WTC11 (cell line): ENCODE data around the gene PCNX4. TPM values are rescaled to one million over a fixed set of nuclear protein-coding genes. Genes with fewer than 3 reads are reported as not detected.

Experiments
- ATAC-seq: fragments of 200-7000 bp; cut with Tn5 transposase; 2 replicates; pipeline ENCODE4 v1.10.0; 2021; ENCODE audit warnings: mild to moderate bottlenecking, moderate library complexity
- CTCF ChIA-PET: fragments of 300-600 bp; sonication (Branson Sonifier 250); formaldehyde crosslinking; loops from one replicate; lab custom pipeline; 2021; ENCODE audit warnings: antibody characterized with exemption; lab: Charles Lee
- POLR2A ChIA-PET: fragments of 350-600 bp; sonication (Branson Sonifier 250); formaldehyde crosslinking; loops from one replicate; lab custom pipeline; 2021; ENCODE audit warnings: antibody characterized with exemption; lab: Charles Lee
- DNase-seq: peaks from one replicate; pipeline ENCODE4 v3.0.0; 2021; ENCODE audit warnings: low spot score
- H3K27ac Mint-ChIP-seq: 2 replicates; pipeline ENCODE4 v1.8.0; 2021; ENCODE audit warnings: mixed read lengths
- H3K27me3 Mint-ChIP-seq: 2 replicates; pipeline ENCODE4 v1.8.0; 2021; ENCODE audit warnings: low read depth, mild to moderate bottlenecking, moderate library complexity, mixed read lengths
- H3K36me3 Mint-ChIP-seq: 2 replicates; pipeline ENCODE4 v1.8.0; 2021; ENCODE audit warnings: mixed read lengths
- H3K4me1 Mint-ChIP-seq: 2 replicates; pipeline ENCODE4 v1.8.0; 2022; ENCODE audit warnings: mixed read lengths
- H3K4me3 Mint-ChIP-seq: 2 replicates; pipeline ENCODE4 v1.8.0; 2021; ENCODE audit warnings: mild to moderate bottlenecking, moderate library complexity, mixed read lengths
- H3K9me3 Mint-ChIP-seq: 2 replicates; pipeline ENCODE4 v1.8.0; 2021; ENCODE audit warnings: mixed read lengths
- CREM ChIP-seq: sonication (generic); formaldehyde crosslinking; IDR thresholded peaks from 2 replicates; pipeline ENCODE4 v1.8.1; 2022; ENCODE audit warnings: mild to moderate bottlenecking, missing genetic modification reagents, moderate library complexity
- FOXJ3 ChIP-seq: sonication (generic); formaldehyde crosslinking; IDR thresholded peaks from 2 replicates; pipeline ENCODE4 v1.9.0; 2021; ENCODE audit warnings: missing genetic modification reagents, mild to moderate bottlenecking, borderline replicate concordance
- OVOL2 ChIP-seq: fragments of 250-450 bp; sonication (Bioruptor Pico); IDR thresholded peaks from 2 replicates; pipeline ENCODE4 v1.9.0; 2021; ENCODE audit warnings: mild to moderate bottlenecking, borderline replicate concordance
- SMAD3 ChIP-seq: sonication (generic); formaldehyde crosslinking; IDR thresholded peaks from 2 replicates; pipeline ENCODE4 v1.8.0; 2022; ENCODE audit warnings: missing genetic modification reagents, mild to moderate bottlenecking, borderline replicate concordance
- SOX15 ChIP-seq: fragments of 250-450 bp; sonication (Bioruptor Pico); IDR thresholded peaks from 2 replicates; pipeline ENCODE4 v1.9.0; 2021; ENCODE audit warnings: mild to moderate bottlenecking
- ZNF232 ChIP-seq: sonication (generic); formaldehyde crosslinking; IDR thresholded peaks from 2 replicates; pipeline ENCODE4 v1.8.0; 2022; ENCODE audit warnings: mild to moderate bottlenecking, missing genetic modification reagents
- ZNF263 ChIP-seq: sonication (generic); formaldehyde crosslinking; IDR thresholded peaks from 2 replicates; pipeline ENCODE4 v1.8.1; 2022; ENCODE audit warnings: low read depth, mild to moderate bottlenecking, moderate library complexity, missing genetic modification reagents
- ZNF423 ChIP-seq: fragments of 250-450 bp; sonication (Bioruptor Pico); IDR thresholded peaks from 2 replicates; pipeline ENCODE4 v2.1.2; 2022; ENCODE audit warnings: mild to moderate bottlenecking, moderate library complexity
- total RNA-seq: library from RNA; stranded (reverse); gene quantifications from 3 replicates; pipeline ENCODE4 v1.2.3, GENCODE V29; 2021
- TF ChIP-seq, protein P1 (sequence below): sonication (generic); formaldehyde crosslinking; IDR thresholded peaks from 2 replicates; pipeline ENCODE4 v1.8.1; 2022; ENCODE audit warnings: low read depth, mild to moderate bottlenecking, moderate library complexity, missing genetic modification reagents, borderline replicate concordance
- TF ChIP-seq, protein P2 (sequence below): sonication (generic); formaldehyde crosslinking; IDR thresholded peaks from 2 replicates; pipeline ENCODE4 v1.8.0; 2023; ENCODE audit warnings: missing genetic modification reagents, mild to moderate bottlenecking, borderline replicate concordance
- TF ChIP-seq, protein P3 (sequence below): fragments of 250-450 bp; sonication (Bioruptor Pico); IDR thresholded peaks from 2 replicates; pipeline ENCODE4 v2.1.2; 2022; ENCODE audit warnings: mild to moderate bottlenecking, moderate library complexity
- TF ChIP-seq, protein P4 (sequence below): sonication (generic); formaldehyde crosslinking; IDR thresholded peaks from 2 replicates; pipeline ENCODE4 v1.8.0; 2022; ENCODE audit warnings: mild to moderate bottlenecking, missing genetic modification reagents
- TF ChIP-seq, protein P5 (sequence below): sonication (generic); formaldehyde crosslinking; IDR thresholded peaks from 2 replicates; pipeline ENCODE4 v1.8.0; 2022; ENCODE audit warnings: mild to moderate bottlenecking, missing genetic modification reagents
- TF ChIP-seq, protein P6 (sequence below): fragments of 250-450 bp; sonication (Bioruptor Pico); IDR thresholded peaks from 2 replicates; pipeline ENCODE4 v1.9.0; 2021; ENCODE audit warnings: mild to moderate bottlenecking
- TF ChIP-seq, protein P7 (sequence below): sonication (generic); formaldehyde crosslinking; IDR thresholded peaks from 2 replicates; pipeline ENCODE4 v1.8.1; 2023; ENCODE audit warnings: mild to moderate bottlenecking, missing genetic modification reagents, moderate library complexity

Gene PCNX4
- total RNA-seq, 1 experiment from 2014 or later: 31.7 TPM

DNA sequence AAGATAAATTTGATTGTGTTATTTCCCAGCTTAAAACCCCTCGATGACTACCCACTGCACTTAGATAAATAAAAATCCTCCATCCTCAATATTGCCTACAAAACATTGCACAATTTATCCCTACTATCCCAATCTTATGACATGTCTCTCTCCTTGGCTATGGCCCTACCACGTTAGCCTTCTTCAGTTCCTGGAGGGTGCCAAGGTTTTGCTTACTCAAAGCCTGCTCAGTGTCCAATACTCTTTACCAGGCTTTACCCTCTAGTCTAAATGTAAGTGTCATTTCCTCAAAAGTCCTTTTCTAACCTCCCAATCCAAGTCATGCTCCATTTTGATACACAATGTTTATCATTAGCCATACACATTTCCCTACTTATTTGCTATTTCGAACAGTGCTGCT, 122.3 kb downstream of the PCNX4 start:
- no peak for DNase-seq
- H3K36me3 Mint-ChIP-seq: no peaks in the 10 kb centered on the region
- ChIA-PET CTCF (no interaction called here), POLR2A (no interaction called here)
- H3K9me3 Mint-ChIP-seq: no peaks in the 10 kb centered on the region
- peaks cover 11% of the 10 kb centered on the region for H3K4me1 Mint-ChIP-seq
- H3K4me3 Mint-ChIP-seq: no peak overlapping the region
- no peak overlapping the region for H3K27ac Mint-ChIP-seq
- TF ChIP-seq, protein P1, sequence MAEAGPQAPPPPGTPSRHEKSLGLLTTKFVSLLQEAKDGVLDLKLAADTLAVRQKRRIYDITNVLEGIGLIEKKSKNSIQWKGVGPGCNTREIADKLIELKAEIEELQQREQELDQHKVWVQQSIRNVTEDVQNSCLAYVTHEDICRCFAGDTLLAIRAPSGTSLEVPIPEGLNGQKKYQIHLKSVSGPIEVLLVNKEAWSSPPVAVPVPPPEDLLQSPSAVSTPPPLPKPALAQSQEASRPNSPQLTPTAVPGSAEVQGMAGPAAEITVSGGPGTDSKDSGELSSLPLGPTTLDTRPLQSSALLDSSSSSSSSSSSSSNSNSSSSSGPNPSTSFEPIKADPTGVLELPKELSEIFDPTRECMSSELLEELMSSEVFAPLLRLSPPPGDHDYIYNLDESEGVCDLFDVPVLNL (CRISPR knock-in tag): no peak
- TF ChIP-seq OVOL2 (CRISPR knock-in tag) (no peak), SMAD3 (CRISPR knock-in tag) (no peak), CREM (CRISPR knock-in tag) (no peak), FOXJ3 (no peak), ZNF232 (CRISPR knock-in tag) (no peak), ZNF423 (CRISPR knock-in tag) (no peak), ZNF263 (no peak), SOX15 (CRISPR knock-in tag) (no peak)
- TF ChIP-seq, protein P2, sequence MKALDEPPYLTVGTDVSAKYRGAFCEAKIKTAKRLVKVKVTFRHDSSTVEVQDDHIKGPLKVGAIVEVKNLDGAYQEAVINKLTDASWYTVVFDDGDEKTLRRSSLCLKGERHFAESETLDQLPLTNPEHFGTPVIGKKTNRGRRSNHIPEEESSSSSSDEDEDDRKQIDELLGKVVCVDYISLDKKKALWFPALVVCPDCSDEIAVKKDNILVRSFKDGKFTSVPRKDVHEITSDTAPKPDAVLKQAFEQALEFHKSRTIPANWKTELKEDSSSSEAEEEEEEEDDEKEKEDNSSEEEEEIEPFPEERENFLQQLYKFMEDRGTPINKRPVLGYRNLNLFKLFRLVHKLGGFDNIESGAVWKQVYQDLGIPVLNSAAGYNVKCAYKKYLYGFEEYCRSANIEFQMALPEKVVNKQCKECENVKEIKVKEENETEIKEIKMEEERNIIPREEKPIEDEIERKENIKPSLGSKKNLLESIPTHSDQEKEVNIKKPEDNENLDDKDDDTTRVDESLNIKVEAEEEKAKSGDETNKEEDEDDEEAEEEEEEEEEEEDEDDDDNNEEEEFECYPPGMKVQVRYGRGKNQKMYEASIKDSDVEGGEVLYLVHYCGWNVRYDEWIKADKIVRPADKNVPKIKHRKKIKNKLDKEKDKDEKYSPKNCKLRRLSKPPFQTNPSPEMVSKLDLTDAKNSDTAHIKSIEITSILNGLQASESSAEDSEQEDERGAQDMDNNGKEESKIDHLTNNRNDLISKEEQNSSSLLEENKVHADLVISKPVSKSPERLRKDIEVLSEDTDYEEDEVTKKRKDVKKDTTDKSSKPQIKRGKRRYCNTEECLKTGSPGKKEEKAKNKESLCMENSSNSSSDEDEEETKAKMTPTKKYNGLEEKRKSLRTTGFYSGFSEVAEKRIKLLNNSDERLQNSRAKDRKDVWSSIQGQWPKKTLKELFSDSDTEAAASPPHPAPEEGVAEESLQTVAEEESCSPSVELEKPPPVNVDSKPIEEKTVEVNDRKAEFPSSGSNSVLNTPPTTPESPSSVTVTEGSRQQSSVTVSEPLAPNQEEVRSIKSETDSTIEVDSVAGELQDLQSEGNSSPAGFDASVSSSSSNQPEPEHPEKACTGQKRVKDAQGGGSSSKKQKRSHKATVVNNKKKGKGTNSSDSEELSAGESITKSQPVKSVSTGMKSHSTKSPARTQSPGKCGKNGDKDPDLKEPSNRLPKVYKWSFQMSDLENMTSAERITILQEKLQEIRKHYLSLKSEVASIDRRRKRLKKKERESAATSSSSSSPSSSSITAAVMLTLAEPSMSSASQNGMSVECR (CRISPR knock-in tag): no peak
- TF ChIP-seq, protein P3, sequence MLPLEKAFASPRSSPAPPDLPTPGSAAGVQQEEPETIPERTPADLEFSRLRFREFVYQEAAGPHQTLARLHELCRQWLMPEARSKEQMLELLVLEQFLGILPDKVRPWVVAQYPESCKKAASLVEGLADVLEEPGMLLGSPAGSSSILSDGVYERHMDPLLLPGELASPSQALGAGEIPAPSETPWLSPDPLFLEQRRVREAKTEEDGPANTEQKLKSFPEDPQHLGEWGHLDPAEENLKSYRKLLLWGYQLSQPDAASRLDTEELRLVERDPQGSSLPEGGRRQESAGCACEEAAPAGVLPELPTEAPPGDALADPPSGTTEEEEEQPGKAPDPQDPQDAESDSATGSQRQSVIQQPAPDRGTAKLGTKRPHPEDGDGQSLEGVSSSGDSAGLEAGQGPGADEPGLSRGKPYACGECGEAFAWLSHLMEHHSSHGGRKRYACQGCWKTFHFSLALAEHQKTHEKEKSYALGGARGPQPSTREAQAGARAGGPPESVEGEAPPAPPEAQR (CRISPR knock-in tag): no peak
- TF ChIP-seq, protein P4, sequence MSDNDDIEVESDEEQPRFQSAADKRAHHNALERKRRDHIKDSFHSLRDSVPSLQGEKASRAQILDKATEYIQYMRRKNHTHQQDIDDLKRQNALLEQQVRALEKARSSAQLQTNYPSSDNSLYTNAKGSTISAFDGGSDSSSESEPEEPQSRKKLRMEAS: no peak
- TF ChIP-seq, protein P5, sequence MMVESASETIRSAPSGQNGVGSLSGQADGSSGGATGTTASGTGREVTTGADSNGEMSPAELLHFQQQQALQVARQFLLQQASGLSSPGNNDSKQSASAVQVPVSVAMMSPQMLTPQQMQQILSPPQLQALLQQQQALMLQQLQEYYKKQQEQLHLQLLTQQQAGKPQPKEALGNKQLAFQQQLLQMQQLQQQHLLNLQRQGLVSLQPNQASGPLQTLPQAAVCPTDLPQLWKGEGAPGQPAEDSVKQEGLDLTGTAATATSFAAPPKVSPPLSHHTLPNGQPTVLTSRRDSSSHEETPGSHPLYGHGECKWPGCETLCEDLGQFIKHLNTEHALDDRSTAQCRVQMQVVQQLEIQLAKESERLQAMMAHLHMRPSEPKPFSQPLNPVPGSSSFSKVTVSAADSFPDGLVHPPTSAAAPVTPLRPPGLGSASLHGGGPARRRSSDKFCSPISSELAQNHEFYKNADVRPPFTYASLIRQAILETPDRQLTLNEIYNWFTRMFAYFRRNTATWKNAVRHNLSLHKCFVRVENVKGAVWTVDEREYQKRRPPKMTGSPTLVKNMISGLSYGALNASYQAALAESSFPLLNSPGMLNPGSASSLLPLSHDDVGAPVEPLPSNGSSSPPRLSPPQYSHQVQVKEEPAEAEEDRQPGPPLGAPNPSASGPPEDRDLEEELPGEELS (CRISPR knock-in tag): no peak
- TF ChIP-seq, protein P6, sequence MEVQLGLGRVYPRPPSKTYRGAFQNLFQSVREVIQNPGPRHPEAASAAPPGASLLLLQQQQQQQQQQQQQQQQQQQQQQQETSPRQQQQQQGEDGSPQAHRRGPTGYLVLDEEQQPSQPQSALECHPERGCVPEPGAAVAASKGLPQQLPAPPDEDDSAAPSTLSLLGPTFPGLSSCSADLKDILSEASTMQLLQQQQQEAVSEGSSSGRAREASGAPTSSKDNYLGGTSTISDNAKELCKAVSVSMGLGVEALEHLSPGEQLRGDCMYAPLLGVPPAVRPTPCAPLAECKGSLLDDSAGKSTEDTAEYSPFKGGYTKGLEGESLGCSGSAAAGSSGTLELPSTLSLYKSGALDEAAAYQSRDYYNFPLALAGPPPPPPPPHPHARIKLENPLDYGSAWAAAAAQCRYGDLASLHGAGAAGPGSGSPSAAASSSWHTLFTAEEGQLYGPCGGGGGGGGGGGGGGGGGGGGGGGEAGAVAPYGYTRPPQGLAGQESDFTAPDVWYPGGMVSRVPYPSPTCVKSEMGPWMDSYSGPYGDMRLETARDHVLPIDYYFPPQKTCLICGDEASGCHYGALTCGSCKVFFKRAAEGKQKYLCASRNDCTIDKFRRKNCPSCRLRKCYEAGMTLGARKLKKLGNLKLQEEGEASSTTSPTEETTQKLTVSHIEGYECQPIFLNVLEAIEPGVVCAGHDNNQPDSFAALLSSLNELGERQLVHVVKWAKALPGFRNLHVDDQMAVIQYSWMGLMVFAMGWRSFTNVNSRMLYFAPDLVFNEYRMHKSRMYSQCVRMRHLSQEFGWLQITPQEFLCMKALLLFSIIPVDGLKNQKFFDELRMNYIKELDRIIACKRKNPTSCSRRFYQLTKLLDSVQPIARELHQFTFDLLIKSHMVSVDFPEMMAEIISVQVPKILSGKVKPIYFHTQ (CRISPR knock-in tag): no peak
- TF ChIP-seq, protein P7, sequence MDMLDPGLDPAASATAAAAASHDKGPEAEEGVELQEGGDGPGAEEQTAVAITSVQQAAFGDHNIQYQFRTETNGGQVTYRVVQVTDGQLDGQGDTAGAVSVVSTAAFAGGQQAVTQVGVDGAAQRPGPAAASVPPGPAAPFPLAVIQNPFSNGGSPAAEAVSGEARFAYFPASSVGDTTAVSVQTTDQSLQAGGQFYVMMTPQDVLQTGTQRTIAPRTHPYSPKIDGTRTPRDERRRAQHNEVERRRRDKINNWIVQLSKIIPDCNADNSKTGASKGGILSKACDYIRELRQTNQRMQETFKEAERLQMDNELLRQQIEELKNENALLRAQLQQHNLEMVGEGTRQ (CRISPR knock-in tag): no peak
- H3K27me3 Mint-ChIP-seq: no peaks in the 10 kb centered on the region; the same call in 1 of the 2 replicates
- no peak for ATAC-seq
